Panc1 (cell line): ENCODE results near the gene UPB1. TPM values are rescaled to one million over a fixed set of nuclear protein-coding genes. Genes with fewer than 3 reads are reported as not detected.

Experiments
- ATAC-seq: fragments of 200-7000 bp; cut with Tn5 transposase; 2 replicates; pipeline ENCODE4 v1.9.1; 2020; ENCODE audit warnings: mild to moderate bottlenecking, moderate library complexity
- BruUV-seq: library from RNA; stranded (reverse); fragments of 400-500 nt; replicated peaks from 2 replicates; lab custom pipeline; 2021; lab: Mats Ljungman, UMichigan
- CTCF ChIA-PET: fragments of 300-600 bp; sonication (Branson Sonifier 250); formaldehyde crosslinking; loops from one replicate; lab custom pipeline; 2022; ENCODE audit warnings: antibody characterized with exemption; lab: Charles Lee
- POLR2A ChIA-PET: fragments of 300-600 bp; sonication (Branson Sonifier 250); formaldehyde crosslinking; loops from one replicate; lab custom pipeline; 2022; ENCODE audit warnings: antibody characterized with exemption; lab: Charles Lee
- DNase-seq: peaks from one replicate; pipeline ENCODE4 v3.0.0-alpha.2; 2010; ENCODE audit warnings: low read depth, low spot score
- H3K27ac ChIP-seq: 2 replicates; pipeline ENCODE4 v1.5.1; 2011; ENCODE audit warnings: mild to moderate bottlenecking, low read length, inconsistent platforms
- H3K27me3 ChIP-seq: fragments of 200-500 bp; sonication (Bioruptor generic); 2 replicates; pipeline ENCODE4 v1.6.0; 2014; ENCODE audit warnings: low read length, inconsistent platforms; ENCODE audit not compliant: control insufficient read depth, insufficient read depth
- H3K36me3 ChIP-seq: fragments of 200-500 bp; sonication (Bioruptor generic); 2 replicates; pipeline ENCODE4 v1.5.1; 2014; ENCODE audit warnings: inconsistent platforms, mild to moderate bottlenecking, low read length, moderate library complexity; ENCODE audit not compliant: control insufficient read depth, insufficient read depth
- H3K4me1 ChIP-seq: 2 replicates; pipeline ENCODE4 v1.5.1; 2011; ENCODE audit warnings: inconsistent platforms, mild to moderate bottlenecking, low read length, moderate library complexity; ENCODE audit not compliant: control insufficient read depth, insufficient read depth
- H3K4me3 ChIP-seq, 2 experiments: 2 replicates each; pipeline ENCODE4 v1.5.1; 2011 to 2012; ENCODE audit warnings: low read depth in 2 of 2, low read length in 2 of 2, mild to moderate bottlenecking in 2 of 2, inconsistent platforms in 1 of 2, moderate library complexity in 1 of 2
- H3K9me3 ChIP-seq: fragments of 200-500 bp; sonication (Bioruptor generic); 2 replicates; pipeline ENCODE4 v1.5.1; 2014; ENCODE audit warnings: low read depth, mild to moderate bottlenecking, inconsistent platforms, low read length, moderate library complexity; ENCODE audit not compliant: control insufficient read depth, insufficient read depth
- CTCF ChIP-seq: fragments of 450-650 bp; IDR thresholded peaks from 2 replicates; pipeline ENCODE4 v1.5.1; 2017; ENCODE audit warnings: mild to moderate bottlenecking
- POLR2AphosphoS5 ChIP-seq: IDR thresholded peaks from 2 replicates; pipeline ENCODE4 v1.6.1; 2012; ENCODE audit warnings: mild to moderate bottlenecking, low read depth, low read length, moderate library complexity
- SIN3A ChIP-seq: IDR thresholded peaks from 2 replicates; pipeline ENCODE4 v1.6.1; 2012; ENCODE audit warnings: low read depth, mild to moderate bottlenecking, low read length, moderate library complexity, borderline replicate concordance; ENCODE audit not compliant: insufficient read depth
- TCF7L2 ChIP-seq: IDR thresholded peaks from 2 replicates; pipeline ENCODE4 v1.6.1; 2011; ENCODE audit warnings: mild to moderate bottlenecking, low read depth, low read length, inconsistent platforms
- in situ Hi-C: cut with HindIII; loops from 2 replicates; pipeline ENCODE4 v1.10.0; 2016; ENCODE audit warnings: low sequenced_read_pairs, low pct_unique_long_range_greater_than_20kb
- intact Hi-C: fragments of 100-400 bp; cut with micrococcal nuclease; formaldehyde crosslinking; loops from one replicate; pipeline ENCODE4 v1.10.0; 2022; ENCODE audit not compliant: unreplicated experiment
- total RNA-seq: library from RNA; stranded (reverse); gene quantifications from one replicate; pipeline ENCODE4 v1.2.1, GENCODE V29; 2021; ENCODE audit not compliant: unreplicated experiment
- TF ChIP-seq, protein P1 (sequence below), 2 experiments: IDR thresholded peaks; 2 replicates each; pipeline ENCODE4 v1.6.1; 2011 to 2012; ENCODE audit warnings: low read depth in 2 of 2, control low read depth in 1 of 2, low read length in 1 of 2, mild to moderate bottlenecking in 1 of 2, moderate library complexity in 1 of 2; ENCODE audit not compliant: insufficient read depth in 1 of 2

The UPB1 gene
- total RNA-seq, 1 experiment from 2014 or later: 0.10 TPM

DNA sequence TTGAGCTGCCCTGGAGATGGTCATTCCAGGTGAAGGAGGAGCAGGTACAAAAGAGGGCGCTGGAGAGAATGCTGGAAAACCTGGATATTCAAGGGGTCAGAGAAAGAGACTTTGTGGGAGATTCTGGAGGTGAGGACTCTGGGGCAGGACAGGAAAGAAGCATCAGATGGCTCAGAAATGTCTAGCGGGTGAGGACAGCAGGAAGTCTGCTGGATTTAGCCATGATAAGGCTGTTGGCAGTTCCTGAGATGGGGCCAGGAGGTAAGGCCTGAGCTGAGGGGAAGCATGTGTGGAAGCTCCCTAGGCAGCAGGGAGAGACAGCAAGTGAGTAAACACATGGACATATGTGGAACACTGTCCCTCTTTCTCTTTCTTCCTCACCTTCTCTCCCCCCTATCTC lies 1.5 kb downstream of the UPB1 start:
- intact Hi-C loops: no loop called here
- in situ Hi-C loops: no loop called here
- no peaks in the 10 kb centered on the region for H3K27me3 ChIP-seq
- ChIA-PET POLR2A (no interaction called here), CTCF (no interaction called here)
- BruUV-seq: no TSS peak
- H3K36me3 ChIP-seq: no peaks in the 10 kb centered on the region
- no peak overlapping the region for H3K4me3 ChIP-seq
- ATAC-seq: no peak
- H3K27ac ChIP-seq: no peak overlapping the region
- DNase-seq: no peak
- H3K9me3 ChIP-seq: no peaks in the 10 kb centered on the region
- H3K4me1 ChIP-seq: no peaks in the 10 kb centered on the region
- TF ChIP-seq, protein P1, sequence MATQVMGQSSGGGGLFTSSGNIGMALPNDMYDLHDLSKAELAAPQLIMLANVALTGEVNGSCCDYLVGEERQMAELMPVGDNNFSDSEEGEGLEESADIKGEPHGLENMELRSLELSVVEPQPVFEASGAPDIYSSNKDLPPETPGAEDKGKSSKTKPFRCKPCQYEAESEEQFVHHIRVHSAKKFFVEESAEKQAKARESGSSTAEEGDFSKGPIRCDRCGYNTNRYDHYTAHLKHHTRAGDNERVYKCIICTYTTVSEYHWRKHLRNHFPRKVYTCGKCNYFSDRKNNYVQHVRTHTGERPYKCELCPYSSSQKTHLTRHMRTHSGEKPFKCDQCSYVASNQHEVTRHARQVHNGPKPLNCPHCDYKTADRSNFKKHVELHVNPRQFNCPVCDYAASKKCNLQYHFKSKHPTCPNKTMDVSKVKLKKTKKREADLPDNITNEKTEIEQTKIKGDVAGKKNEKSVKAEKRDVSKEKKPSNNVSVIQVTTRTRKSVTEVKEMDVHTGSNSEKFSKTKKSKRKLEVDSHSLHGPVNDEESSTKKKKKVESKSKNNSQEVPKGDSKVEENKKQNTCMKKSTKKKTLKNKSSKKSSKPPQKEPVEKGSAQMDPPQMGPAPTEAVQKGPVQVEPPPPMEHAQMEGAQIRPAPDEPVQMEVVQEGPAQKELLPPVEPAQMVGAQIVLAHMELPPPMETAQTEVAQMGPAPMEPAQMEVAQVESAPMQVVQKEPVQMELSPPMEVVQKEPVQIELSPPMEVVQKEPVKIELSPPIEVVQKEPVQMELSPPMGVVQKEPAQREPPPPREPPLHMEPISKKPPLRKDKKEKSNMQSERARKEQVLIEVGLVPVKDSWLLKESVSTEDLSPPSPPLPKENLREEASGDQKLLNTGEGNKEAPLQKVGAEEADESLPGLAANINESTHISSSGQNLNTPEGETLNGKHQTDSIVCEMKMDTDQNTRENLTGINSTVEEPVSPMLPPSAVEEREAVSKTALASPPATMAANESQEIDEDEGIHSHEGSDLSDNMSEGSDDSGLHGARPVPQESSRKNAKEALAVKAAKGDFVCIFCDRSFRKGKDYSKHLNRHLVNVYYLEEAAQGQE (IDR thresholded peaks at IDR 0.05; ENCODE audit: insufficient read depth in 1 of 2, low read depth in 2 of 2, low read length in 1 of 2): no peak
- TF ChIP-seq CTCF (no peak), SIN3A (no peak), POLR2AphosphoS5 (no peak), TCF7L2 (no peak)

DNA sequence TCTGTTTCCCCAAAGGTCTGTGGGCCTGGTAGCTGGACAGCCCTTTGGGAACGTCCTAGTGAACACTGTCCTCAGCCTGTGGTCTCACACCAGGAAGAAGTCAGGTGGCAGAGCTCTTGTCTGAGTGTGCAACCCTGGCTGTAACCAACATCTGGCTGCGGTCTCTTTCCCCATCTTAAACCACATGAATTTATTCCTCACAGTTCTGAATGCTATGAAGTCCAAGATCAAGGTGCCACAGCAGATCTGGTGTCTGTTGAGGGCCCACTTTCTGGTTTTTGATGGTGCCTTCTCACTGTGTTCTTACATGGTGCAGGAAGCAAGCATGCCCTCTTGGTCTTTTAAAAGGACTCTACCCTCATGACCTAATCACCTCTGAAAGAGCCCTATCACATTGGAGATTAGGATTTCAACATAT lies 2.7 kb downstream of the UPB1 start:
- CTCF ChIA-PET: no interaction called here
- no TSS peak for BruUV-seq
- Histone ChIP-seq H3K4me3 (no peak overlapping the region), H3K36me3 (no peaks in the 10 kb centered on the region), H3K9me3 (no peaks in the 10 kb centered on the region), H3K27me3 (no peaks in the 10 kb centered on the region), H3K4me1 (no peaks in the 10 kb centered on the region), H3K27ac (no peak overlapping the region)
- TF ChIP-seq SIN3A (no peak), CTCF (no peak), POLR2AphosphoS5 (no peak), TCF7L2 (no peak)
- TF ChIP-seq, protein P1 (IDR thresholded peaks at IDR 0.05; ENCODE audit: insufficient read depth in 1 of 2, low read depth in 2 of 2, low read length in 1 of 2): no peak
- no peak for ATAC-seq
- in situ Hi-C loops: no loop called here
- intact Hi-C loops: no loop called here
- no peak for DNase-seq
- POLR2A ChIA-PET: no interaction called here
